K562 (cell line): Measurements from ENCODE around the gene KRTAP4-16. TPM values are rescaled to one million over a fixed set of nuclear protein-coding genes. Genes with fewer than 3 reads are reported as not detected.

Source experiments
- CBFB ChIP-seq: sonication (generic); formaldehyde crosslinking; IDR thresholded peaks from 2 replicates; pipeline ENCODE4 v1.4.0; 2020; ENCODE audit warnings: mild to moderate bottlenecking, missing genetic modification reagents
- FOS ChIP-seq: IDR thresholded peaks from 3 replicates; pipeline ENCODE4 v1.6.1; 2011; ENCODE audit not compliant: insufficient read length; ENCODE audit errors: extremely low read depth
- NEUROD1 ChIP-seq: fragments of 150-350 bp; IDR thresholded peaks from 2 replicates; pipeline ENCODE4 v1.6.1; 2014; ENCODE audit warnings: borderline replicate concordance, low read length, low read depth; ENCODE audit not compliant: partially characterized antibody
- POLR3G ChIP-seq: IDR thresholded peaks from 2 replicates; pipeline ENCODE4 v1.6.1; 2011; ENCODE audit not compliant: insufficient read length, insufficient replicate concordance; ENCODE audit errors: extremely low read depth
- RAD51 ChIP-seq: fragments of 450-650 bp; IDR thresholded peaks from 2 replicates; pipeline ENCODE4 v1.7.1; 2016; ENCODE audit warnings: low read depth, mild to moderate bottlenecking, borderline replicate concordance
- RFX7 ChIP-seq: fragments of 250-450 bp; sonication (Bioruptor Pico); IDR thresholded peaks from 2 replicates; pipeline ENCODE4 v1.5.1; 2021; ENCODE audit warnings: mild to moderate bottlenecking
- SIRT6 ChIP-seq: IDR thresholded peaks from one replicate; pipeline ENCODE4 v1.6.1; 2012; ENCODE audit warnings: low read depth, mild to moderate bottlenecking, control low read depth, inconsistent platforms, low read length, moderate library complexity
- SMAD1 ChIP-seq: fragments of 150-350 bp; IDR thresholded peaks from 2 replicates; pipeline ENCODE4 v1.6.1; 2014; ENCODE audit warnings: low read length, low read depth; ENCODE audit not compliant: partially characterized antibody
- ZFP1 ChIP-seq: fragments of 450-650 bp; formaldehyde crosslinking; IDR thresholded peaks from 2 replicates; pipeline ENCODE4 v1.4.0; 2020; ENCODE audit warnings: mild to moderate bottlenecking, mixed read lengths
- ZNF146 ChIP-seq: IDR thresholded peaks from one replicate; pipeline ENCODE4 v1.6.1; 2018; ENCODE audit warnings: missing compliant biosample characterization; ENCODE audit not compliant: unreplicated experiment
- ZNF780A ChIP-seq: fragments of 250-450 bp; sonication (Bioruptor Pico); IDR thresholded peaks from 2 replicates; pipeline ENCODE4 v1.5.0; 2021; ENCODE audit warnings: mild to moderate bottlenecking
- ZSCAN29 ChIP-seq: fragments of 450-650 bp; IDR thresholded peaks from 2 replicates; pipeline ENCODE4 v1.6.1; 2017
- polyA plus RNA-seq, 8 experiments: library from polyadenylated mRNA; depleted of rRNA in 4 of 8; stranded (reverse) in 5 of 8; unstranded in 3 of 8; fragments of >200 nt; fragmentation: Nextera tagmentation in 2 of 8; fragmentation: Illumina TruSeq in 1 of 8; extraction: Ambion mirVana in 2 of 8; extraction: Trizol in 1 of 8; gene quantifications; 2 replicates each; pipeline versions ENCODE4 v1.2.1 to v1.2.3, GENCODE V29; 2011 to 2014; ENCODE audit warnings: inconsistent platforms in 1 of 8, missing spikeins in 1 of 8
- total RNA-seq, 7 experiments: library from RNA; depleted of rRNA in 6 of 7; stranded (reverse); fragments of >200 nt in 6 of 7; fragmentation: Illumina TruSeq in 2 of 7; extraction: Trizol in 2 of 7; gene quantifications; 2 replicates each; pipeline versions ENCODE4 v1.2.1 to v1.2.3, GENCODE V29; 2011 to 2021; ENCODE audit warnings: low replicate concordance in 1 of 7
- TF ChIP-seq, protein P1 (sequence below): fragments of 450-650 bp; formaldehyde crosslinking; IDR thresholded peaks from 2 replicates; pipeline ENCODE4 v1.4.0; 2020; ENCODE audit warnings: mild to moderate bottlenecking, mixed read lengths
- TF ChIP-seq, protein P2 (sequence below): fragments of 250-450 bp; sonication (Bioruptor Pico); IDR thresholded peaks from 2 replicates; pipeline ENCODE4 v1.5.0; 2020; ENCODE audit warnings: mild to moderate bottlenecking
- TF ChIP-seq, protein P3 (sequence below): fragments of 200-800 bp; sonication (Bioruptor generic); IDR thresholded peaks from 2 replicates; pipeline ENCODE4 v1.6.1; 2017; ENCODE audit warnings: missing genetic modification characterization, missing compliant biosample characterization
- TF ChIP-seq, protein P4 (sequence below), 2 experiments: fragments of 450-650 bp in 1 of 2; sonication (generic) in 1 of 2; formaldehyde crosslinking in 1 of 2; IDR thresholded peaks in 1 of 2; conservative IDR thresholded peaks in 1 of 2; 2 replicates each; pipeline versions ENCODE4 v1.6.1 to v1.8.1; 2016 to 2023; ENCODE audit warnings: mild to moderate bottlenecking in 2 of 2, moderate library complexity in 2 of 2, inconsistent platforms in 1 of 2, missing genetic modification reagents in 1 of 2
- TF ChIP-seq, protein P5 (sequence below): fragments of 250-450 bp; sonication (Bioruptor Pico); IDR thresholded peaks from 2 replicates; pipeline ENCODE4 v1.4.0; 2020; ENCODE audit warnings: mild to moderate bottlenecking, moderate library complexity

Gene KRTAP4-16
- total and polyA plus RNA-seq, 9 of the 15 experiments (the other 6 are each of a cell fraction or from before 2014, with no cell fraction given), result not detected

DNA sequence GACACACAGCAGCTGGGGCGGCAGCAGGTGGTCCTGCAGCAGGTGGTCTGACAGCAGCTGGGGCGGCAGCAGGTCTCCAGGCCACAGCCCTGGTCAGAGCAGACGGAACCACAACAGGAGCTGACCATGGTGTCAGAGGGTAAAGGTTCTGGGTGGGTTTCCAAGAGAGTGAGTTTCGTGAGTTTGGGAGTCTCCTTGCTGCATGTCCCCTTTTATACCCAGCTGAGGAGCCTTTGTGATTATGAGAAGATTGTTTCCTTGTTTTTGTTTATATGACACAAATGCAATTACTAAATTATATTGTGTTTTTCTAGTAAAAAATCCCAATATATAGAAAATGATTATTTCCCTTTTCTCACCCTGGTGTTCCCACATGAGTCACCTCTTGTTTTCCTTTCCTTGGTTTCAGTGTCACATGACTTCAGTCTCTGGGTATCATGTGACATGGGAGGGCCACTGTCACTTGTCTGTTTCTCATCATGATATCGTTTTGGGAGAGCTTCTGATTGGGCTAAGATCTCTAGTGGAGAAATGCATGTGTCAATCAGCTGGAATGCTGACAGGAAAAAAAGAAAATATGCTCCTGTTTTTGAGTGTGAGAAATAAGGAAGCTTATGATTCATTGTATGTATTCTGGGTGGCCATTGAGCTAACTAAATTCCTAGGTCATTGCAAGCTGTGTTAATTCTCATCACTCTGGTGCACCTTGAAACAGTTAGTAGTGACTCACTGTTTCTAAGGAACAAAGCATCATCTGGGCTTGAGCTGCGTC lies 38.5 kb upstream of the KRTAP4-16 start, which contains the start of gene KRTAP4-6 (continued):
- TF ChIP-seq, protein P1, sequence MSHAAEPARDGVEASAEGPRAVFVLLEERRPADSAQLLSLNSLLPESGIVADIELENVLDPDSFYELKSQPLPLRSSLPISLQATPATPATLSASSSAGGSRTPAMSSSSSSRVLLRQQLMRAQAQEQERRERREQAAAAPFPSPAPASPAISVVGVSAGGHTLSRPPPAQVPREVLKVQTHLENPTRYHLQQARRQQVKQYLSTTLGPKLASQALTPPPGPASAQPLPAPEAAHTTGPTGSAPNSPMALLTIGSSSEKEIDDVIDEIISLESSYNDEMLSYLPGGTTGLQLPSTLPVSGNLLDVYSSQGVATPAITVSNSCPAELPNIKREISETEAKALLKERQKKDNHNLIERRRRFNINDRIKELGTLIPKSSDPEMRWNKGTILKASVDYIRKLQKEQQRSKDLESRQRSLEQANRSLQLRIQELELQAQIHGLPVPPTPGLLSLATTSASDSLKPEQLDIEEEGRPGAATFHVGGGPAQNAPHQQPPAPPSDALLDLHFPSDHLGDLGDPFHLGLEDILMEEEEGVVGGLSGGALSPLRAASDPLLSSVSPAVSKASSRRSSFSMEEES, result peak; percentile 80
- TF ChIP-seq RFX7 (CRISPR knock-in tag) (no peak), NEUROD1 (no peak), RAD51 (peak; percentile 41), POLR3G (no peak), ZFP1 (CRISPR knock-in tag) (peak; percentile 71), CBFB (CRISPR knock-in tag) (no peak), ZNF146 (no peak), ZSCAN29 (no peak), ZNF780A (CRISPR knock-in tag) (no peak), SMAD1 (no peak), FOS (no peak), SIRT6 (no peak)
- TF ChIP-seq, protein P2, sequence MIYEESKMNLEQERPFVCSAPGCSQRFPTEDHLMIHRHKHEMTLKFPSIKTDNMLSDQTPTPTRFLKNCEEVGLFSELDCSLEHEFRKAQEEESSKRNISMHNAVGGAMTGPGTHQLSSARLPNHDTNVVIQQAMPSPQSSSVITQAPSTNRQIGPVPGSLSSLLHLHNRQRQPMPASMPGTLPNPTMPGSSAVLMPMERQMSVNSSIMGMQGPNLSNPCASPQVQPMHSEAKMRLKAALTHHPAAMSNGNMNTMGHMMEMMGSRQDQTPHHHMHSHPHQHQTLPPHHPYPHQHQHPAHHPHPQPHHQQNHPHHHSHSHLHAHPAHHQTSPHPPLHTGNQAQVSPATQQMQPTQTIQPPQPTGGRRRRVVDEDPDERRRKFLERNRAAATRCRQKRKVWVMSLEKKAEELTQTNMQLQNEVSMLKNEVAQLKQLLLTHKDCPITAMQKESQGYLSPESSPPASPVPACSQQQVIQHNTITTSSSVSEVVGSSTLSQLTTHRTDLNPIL (CRISPR knock-in tag), result no peak
- TF ChIP-seq, protein P3, sequence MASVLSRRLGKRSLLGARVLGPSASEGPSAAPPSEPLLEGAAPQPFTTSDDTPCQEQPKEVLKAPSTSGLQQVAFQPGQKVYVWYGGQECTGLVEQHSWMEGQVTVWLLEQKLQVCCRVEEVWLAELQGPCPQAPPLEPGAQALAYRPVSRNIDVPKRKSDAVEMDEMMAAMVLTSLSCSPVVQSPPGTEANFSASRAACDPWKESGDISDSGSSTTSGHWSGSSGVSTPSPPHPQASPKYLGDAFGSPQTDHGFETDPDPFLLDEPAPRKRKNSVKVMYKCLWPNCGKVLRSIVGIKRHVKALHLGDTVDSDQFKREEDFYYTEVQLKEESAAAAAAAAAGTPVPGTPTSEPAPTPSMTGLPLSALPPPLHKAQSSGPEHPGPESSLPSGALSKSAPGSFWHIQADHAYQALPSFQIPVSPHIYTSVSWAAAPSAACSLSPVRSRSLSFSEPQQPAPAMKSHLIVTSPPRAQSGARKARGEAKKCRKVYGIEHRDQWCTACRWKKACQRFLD, result no peak
- TF ChIP-seq, protein P4, sequence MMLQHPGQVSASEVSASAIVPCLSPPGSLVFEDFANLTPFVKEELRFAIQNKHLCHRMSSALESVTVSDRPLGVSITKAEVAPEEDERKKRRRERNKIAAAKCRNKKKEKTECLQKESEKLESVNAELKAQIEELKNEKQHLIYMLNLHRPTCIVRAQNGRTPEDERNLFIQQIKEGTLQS (IDR thresholded peaks at IDR 0.05), result no peak
- TF ChIP-seq, protein P4 (CRISPR knock-in tag; conservative IDR thresholded peaks at IDR 0.05), result no peak
- TF ChIP-seq, protein P5, sequence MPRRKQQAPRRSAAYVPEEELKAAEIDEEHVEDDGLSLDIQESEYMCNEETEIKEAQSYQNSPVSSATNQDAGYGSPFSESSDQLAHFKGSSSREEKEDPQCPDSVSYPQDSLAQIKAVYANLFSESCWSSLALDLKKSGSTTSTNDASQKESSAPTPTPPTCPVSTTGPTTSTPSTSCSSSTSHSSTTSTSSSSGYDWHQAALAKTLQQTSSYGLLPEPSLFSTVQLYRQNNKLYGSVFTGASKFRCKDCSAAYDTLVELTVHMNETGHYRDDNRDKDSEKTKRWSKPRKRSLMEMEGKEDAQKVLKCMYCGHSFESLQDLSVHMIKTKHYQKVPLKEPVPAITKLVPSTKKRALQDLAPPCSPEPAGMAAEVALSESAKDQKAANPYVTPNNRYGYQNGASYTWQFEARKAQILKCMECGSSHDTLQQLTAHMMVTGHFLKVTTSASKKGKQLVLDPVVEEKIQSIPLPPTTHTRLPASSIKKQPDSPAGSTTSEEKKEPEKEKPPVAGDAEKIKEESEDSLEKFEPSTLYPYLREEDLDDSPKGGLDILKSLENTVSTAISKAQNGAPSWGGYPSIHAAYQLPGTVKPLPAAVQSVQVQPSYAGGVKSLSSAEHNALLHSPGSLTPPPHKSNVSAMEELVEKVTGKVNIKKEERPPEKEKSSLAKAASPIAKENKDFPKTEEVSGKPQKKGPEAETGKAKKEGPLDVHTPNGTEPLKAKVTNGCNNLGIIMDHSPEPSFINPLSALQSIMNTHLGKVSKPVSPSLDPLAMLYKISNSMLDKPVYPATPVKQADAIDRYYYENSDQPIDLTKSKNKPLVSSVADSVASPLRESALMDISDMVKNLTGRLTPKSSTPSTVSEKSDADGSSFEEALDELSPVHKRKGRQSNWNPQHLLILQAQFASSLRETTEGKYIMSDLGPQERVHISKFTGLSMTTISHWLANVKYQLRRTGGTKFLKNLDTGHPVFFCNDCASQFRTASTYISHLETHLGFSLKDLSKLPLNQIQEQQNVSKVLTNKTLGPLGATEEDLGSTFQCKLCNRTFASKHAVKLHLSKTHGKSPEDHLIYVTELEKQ (CRISPR knock-in tag), result no peak
